Activated B cell treated with CpG ODN at 0.5 μM for 24 hours (primary cell): ENCODE results near the gene GOLIM4. TPM values are rescaled to one million over a fixed set of nuclear protein-coding genes. Genes with fewer than 3 reads are reported as not detected.
"Not testable (repeated sequence)": the region's sequence is repeated elsewhere in the genome, so short reads cannot be mapped to it uniquely, and the experiment has no call there.

ENCODE experiments used
- ATAC-seq: fragments of 200-7000 bp; cut with Tn5 transposase; one replicate; pipeline ENCODE4 v1.10.0; 2021; ENCODE audit warnings: low read depth, mild to moderate bottlenecking, moderate library complexity
- CTCF ChIA-PET: fragments of 350-600 bp; sonication (Branson Sonifier 250); formaldehyde crosslinking; loops from one replicate; lab custom pipeline; 2021; ENCODE audit warnings: antibody characterized with exemption; lab: Charles Lee
- POLR2A ChIA-PET: fragments of 350-600 bp; sonication (Branson Sonifier 250); formaldehyde crosslinking; loops from one replicate; lab custom pipeline; 2021; ENCODE audit warnings: antibody characterized with exemption; lab: Charles Lee
- DNase-seq: peaks from one replicate; pipeline ENCODE4 v3.0.0; 2022
- H3K27ac Mint-ChIP-seq: one replicate; pipeline ENCODE4 v1.8.0; 2020; ENCODE audit warnings: mixed read lengths
- H3K27me3 Mint-ChIP-seq: one replicate; pipeline ENCODE4 v1.8.0; 2021; ENCODE audit warnings: mixed read lengths
- H3K36me3 Mint-ChIP-seq: one replicate; pipeline ENCODE4 v1.8.0; 2021; ENCODE audit warnings: low read depth, mixed read lengths
- H3K4me1 Mint-ChIP-seq: one replicate; pipeline ENCODE4 v1.8.0; 2021; ENCODE audit warnings: mixed read lengths
- H3K4me3 Mint-ChIP-seq: one replicate; pipeline ENCODE4 v1.8.0; 2020; ENCODE audit warnings: mild to moderate bottlenecking, mixed read lengths
- H3K9me3 Mint-ChIP-seq: one replicate; pipeline ENCODE4 v1.8.0; 2020; ENCODE audit warnings: mixed read lengths
- CTCF ChIP-seq: fragments of 200-600 bp; IDR thresholded peaks from one replicate; pipeline ENCODE4 v1.8.0; 2022; ENCODE audit warnings: antibody characterized with exemption, mild to moderate bottlenecking
- intact Hi-C: fragments of 100-400 bp; cut with micrococcal nuclease; formaldehyde crosslinking; loops from one replicate; pipeline ENCODE4 v1.15.1; 2024
- total RNA-seq: library from RNA; stranded (reverse); gene quantifications from 2 replicates; pipeline ENCODE4 v1.2.3, GENCODE V29; 2022

The GOLIM4 gene
- total RNA-seq = 8.0 and 8.5 TPM in 2 replicates

DNA sequence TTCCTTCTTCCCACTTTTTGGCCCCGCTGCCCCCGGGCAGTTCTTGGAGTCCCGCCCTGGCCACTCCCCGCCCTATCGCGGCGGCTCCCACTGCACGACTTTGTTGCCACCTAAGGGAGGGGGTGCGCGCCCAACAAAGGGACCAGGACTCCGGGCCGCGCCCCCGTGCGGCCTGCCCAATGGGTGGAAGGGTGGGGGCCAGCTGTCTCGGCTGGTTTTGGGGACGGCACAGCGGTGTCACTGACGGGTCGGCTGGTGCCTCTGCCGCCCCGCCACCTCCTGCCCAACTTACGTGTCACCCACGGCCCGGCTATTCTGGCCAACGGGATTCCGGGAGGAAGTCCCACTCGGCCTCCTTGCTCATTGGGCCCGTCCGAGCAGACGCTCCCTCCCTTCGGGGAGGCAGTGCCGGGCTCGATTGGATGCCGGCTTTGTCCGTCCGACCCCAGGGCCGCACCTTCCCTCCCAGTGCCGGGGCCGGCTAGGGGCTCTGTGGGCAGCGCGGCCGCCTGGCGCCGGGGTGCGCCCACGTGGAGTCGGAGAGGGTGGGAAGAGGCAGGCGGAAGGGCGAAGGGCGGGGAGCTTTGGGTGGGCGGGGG lies at the start of gene GOLIM4:
Gene GOLIM4, minus strand, starts transcription at position 314 of the 599 bp plus-strand sequence. CDS start 639 bp downstream, outside the sequence.
- ATAC-seq (peak; percentile 85), DNase-seq (peak; percentile 82)
- Mint-ChIP-seq H3K27ac (peak within 1 kb of the TSS; percentile 83), H3K4me1 (peaks cover 25% of the 10 kb centered on the region), H3K9me3 (no peaks in the 10 kb centered on the region), H3K4me3 (peak within 1 kb of the TSS; percentile 85), H3K36me3 (peaks cover 8% of the 10 kb centered on the region), H3K27me3 (peaks cover 2% of the 10 kb centered on the region)
- POLR2A ChIA-PET = interaction anchor here (0.5 to 1.1 kb wide), 2 partner anchors 8 to 50 kb away, joined by 3 read pairs; no protein-coding TSS in a partner anchor
- CTCF ChIA-PET = interaction anchor here (1.7 kb wide), 1 partner anchor 70 kb away, joined by 5 read pairs; no protein-coding TSS in a partner anchor
- no peak for TF ChIP-seq CTCF
- intact Hi-C loops = loop anchor here (1.0 to 5.0 kb wide), 9 partner anchors 29 to 1677 kb away; partner anchors contain the start of genes MECOM, MYNN, PDCD10 and ZBBX

DNA sequence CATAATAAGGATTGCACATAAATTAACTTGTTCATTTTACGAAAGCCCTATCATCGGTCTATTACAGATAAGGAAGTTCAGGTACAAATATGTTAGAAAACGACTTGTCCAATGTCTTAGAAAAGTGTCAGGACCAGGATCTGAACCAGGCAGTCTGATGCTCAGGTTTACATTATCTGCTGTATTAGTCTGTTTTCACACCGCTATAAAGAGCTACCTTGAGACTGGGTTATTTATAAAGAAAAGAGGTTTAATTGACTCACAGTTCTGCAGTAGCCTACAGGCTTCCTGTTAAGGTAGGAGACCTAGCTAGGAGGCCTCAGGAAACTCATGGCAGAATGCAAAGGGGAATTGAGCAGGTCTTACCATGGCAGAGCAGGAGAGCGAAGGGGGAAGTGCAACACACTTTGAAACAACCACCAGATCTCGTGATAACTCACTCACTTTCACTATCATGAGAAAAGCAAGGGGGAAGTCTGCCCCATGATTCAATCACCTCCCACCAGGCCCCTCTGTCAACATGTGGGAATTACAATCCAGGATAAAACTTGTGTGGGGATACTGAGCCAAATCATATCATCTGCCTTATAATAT lies 45.8 kb upstream of the GOLIM4 start:
- CTCF ChIA-PET = no interaction called here
- no peaks in the 10 kb centered on the region for H3K27me3 Mint-ChIP-seq
- no peak for TF ChIP-seq CTCF
- no peak for DNase-seq
- POLR2A ChIA-PET = no interaction called here
- no peak overlapping the region for H3K4me3 Mint-ChIP-seq
- intact Hi-C loops = no loop called here
- peak overlapping the region; percentile 42 for H3K27ac Mint-ChIP-seq
- no peaks in the 10 kb centered on the region for H3K9me3 Mint-ChIP-seq
- H3K36me3 Mint-ChIP-seq = no peaks in the 10 kb centered on the region
- peaks cover 7% of the 10 kb centered on the region for H3K4me1 Mint-ChIP-seq
- peak; percentile 18 for ATAC-seq

DNA sequence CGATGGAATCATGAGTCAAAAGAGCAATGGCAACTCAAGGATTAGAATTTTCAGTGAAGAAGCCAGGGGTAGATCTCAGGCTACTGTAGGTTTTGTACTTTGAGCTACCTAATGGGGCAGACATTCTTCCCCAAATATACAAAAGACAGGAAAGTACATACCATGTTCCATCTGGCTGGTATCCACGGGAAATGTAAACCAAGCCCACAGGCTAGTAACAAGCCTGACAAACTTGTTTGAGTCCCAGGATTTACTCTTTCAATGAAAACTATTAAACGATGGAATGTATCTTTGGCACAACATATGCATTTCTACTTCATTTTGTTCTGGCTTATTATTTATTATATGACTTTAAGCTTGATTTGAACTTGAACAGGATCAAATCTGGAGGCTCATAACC lies 44.2 kb upstream of the GOLIM4 start:
- H3K27ac Mint-ChIP-seq = no peak overlapping the region
- ATAC-seq = no peak
- no peaks in the 10 kb centered on the region for H3K27me3 Mint-ChIP-seq

GRCh38 chr3:168138421-168138820 lies 42.7 kb upstream of the GOLIM4 start:
- DNase-seq = no peak
- Mint-ChIP-seq H3K4me3 (no peak overlapping the region), H3K27ac (no peak overlapping the region), H3K27me3 (no peaks in the 10 kb centered on the region), H3K4me1 (peaks cover 7% of the 10 kb centered on the region), H3K9me3 (no peaks in the 10 kb centered on the region), H3K36me3 (no peaks in the 10 kb centered on the region)
- intact Hi-C loops = no loop called here
- ChIA-PET CTCF (no interaction called here), POLR2A (no interaction called here)
- TF ChIP-seq CTCF = no peak
- no peak for ATAC-seq

More for the DNA sequence above, 44.2 kb upstream of the GOLIM4 start:
- Mint-ChIP-seq H3K36me3 (no peaks in the 10 kb centered on the region), H3K4me3 (no peak overlapping the region), H3K9me3 (no peaks in the 10 kb centered on the region), H3K4me1 (peaks cover 7% of the 10 kb centered on the region)
- POLR2A ChIA-PET = interaction anchor here (0.6 kb wide), 1 partner anchor 42 kb away, joined by 3 read pairs; no protein-coding TSS in a partner anchor
- no peak for DNase-seq
- TF ChIP-seq CTCF = no peak
- intact Hi-C loops = no loop called here
- CTCF ChIA-PET = no interaction called here

- no peak overlapping the region for H3K4me3 Mint-ChIP-seq
- no peaks in the 10 kb centered on the region for H3K4me1 Mint-ChIP-seq
- H3K27me3 Mint-ChIP-seq = peaks cover 2% of the 10 kb centered on the region
- DNase-seq = no peak
- H3K27ac Mint-ChIP-seq = no peak overlapping the region
- ChIA-PET POLR2A (no interaction called here), CTCF (no interaction called here)
- peak; percentile 54 for ATAC-seq
- intact Hi-C loops = loop anchor here (2.0 kb wide), 1 partner anchor 40 kb away; the partner anchor contains the start of gene GOLIM4
- no peaks in the 10 kb centered on the region for H3K36me3 Mint-ChIP-seq
- H3K9me3 Mint-ChIP-seq = no peaks in the 10 kb centered on the region
- TF ChIP-seq CTCF = no peak
Measured at GRCh38 chr3:168134931-168135330, 39.2 kb upstream of the GOLIM4 start.

DNA sequence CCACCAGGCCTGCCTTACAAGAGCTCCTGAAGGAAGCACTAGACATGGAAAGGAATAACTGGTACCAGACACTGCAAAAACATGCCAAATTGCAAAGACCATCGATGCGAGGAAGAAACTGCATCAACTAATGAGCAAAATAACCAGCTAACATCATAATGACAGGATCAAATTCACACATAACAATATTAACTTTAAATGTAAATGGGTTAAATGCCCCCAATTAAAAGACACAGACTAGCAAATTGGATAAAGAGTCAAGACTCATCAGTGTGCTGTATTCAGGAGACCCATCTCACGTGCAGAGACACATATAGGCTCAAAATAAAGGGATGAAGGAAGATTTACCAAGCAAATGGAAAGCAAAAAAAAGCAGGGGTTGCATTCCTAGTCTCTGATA lies 34.5 kb upstream of the GOLIM4 start:
- H3K36me3 Mint-ChIP-seq, DNase-seq, H3K9me3 Mint-ChIP-seq, H3K4me1 Mint-ChIP-seq, H3K27ac Mint-ChIP-seq, H3K4me3 Mint-ChIP-seq, intact Hi-C loops, POLR2A ChIA-PET, ATAC-seq, CTCF ChIA-PET: not testable (repeated sequence)
- peaks cover 12% of the 10 kb centered on the region for H3K27me3 Mint-ChIP-seq

DNA sequence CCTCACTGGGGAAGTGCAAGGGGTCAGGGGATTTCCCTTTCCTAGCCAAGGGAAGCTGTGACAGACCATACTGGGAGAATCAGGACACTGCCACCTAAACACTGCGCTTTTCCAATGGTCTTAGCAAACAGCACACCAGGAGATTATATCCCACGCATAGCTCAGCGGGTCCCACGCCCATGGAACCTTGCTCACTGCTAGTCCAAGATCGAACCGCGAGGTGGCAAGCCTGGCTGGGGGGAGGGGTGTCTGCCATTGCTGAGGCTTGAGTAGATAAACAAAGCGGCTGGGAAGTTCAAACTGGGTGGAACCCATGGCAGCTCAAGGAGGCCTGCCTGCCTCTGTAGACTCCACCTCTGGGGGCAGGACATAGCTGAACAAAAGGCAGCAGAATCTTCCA lies 32.7 kb upstream of the GOLIM4 start:
- not testable (repeated sequence) for H3K27ac Mint-ChIP-seq, ATAC-seq
- H3K27me3 Mint-ChIP-seq = peaks cover 12% of the 10 kb centered on the region

More for the DNA sequence above, 32.7 kb upstream of the GOLIM4 start:
- DNase-seq, H3K4me1 Mint-ChIP-seq, CTCF ChIA-PET, H3K4me3 Mint-ChIP-seq, POLR2A ChIA-PET, H3K36me3 Mint-ChIP-seq, intact Hi-C loops, H3K9me3 Mint-ChIP-seq: not testable (repeated sequence)
